Fibroblast of pulmonary artery (primary cell): Measurements from ENCODE around the gene MMEL1.

Source experiments
- DNase-seq: peaks from one replicate; pipeline ENCODE4 v3.0.0-alpha.2; 2010; ENCODE audit warnings: low read depth
- H3K4me3 ChIP-seq: replicated peaks from 2 replicates; pipeline ENCODE4 v1.5.1; 2011; ENCODE audit warnings: low read depth, mild to moderate bottlenecking, control low read depth, low read length, moderate library complexity
- TF ChIP-seq, protein P1 (sequence below): IDR thresholded peaks from 2 replicates; pipeline ENCODE4 v1.5.1; 2011; ENCODE audit warnings: mild to moderate bottlenecking, control low read depth, low read length, inconsistent platforms; ENCODE audit errors: missing control alignments

Gene MMEL1

DNA sequence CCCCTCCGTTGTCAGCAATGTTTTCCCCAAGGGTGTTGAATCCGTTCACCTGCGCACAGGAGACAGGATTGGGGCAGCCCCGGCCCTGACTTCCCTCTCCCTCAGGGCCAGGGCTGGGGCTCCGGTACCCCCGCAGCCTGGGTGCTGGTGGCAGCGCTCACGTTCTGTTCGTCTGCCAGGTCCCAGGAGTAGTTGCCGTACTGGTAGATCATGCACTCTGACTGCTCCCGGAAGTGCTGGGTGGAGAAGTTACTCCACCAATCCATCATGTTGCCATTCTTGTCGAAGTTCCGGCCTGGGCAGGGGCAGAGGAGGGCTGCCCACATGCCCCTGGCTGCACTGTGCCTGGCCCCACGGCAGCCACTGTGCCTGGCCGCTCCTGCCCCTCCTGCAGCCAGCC, 40.1 kb downstream of the MMEL1 start:
- H3K4me3 ChIP-seq, result no peak overlapping the region
- TF ChIP-seq, protein P1, sequence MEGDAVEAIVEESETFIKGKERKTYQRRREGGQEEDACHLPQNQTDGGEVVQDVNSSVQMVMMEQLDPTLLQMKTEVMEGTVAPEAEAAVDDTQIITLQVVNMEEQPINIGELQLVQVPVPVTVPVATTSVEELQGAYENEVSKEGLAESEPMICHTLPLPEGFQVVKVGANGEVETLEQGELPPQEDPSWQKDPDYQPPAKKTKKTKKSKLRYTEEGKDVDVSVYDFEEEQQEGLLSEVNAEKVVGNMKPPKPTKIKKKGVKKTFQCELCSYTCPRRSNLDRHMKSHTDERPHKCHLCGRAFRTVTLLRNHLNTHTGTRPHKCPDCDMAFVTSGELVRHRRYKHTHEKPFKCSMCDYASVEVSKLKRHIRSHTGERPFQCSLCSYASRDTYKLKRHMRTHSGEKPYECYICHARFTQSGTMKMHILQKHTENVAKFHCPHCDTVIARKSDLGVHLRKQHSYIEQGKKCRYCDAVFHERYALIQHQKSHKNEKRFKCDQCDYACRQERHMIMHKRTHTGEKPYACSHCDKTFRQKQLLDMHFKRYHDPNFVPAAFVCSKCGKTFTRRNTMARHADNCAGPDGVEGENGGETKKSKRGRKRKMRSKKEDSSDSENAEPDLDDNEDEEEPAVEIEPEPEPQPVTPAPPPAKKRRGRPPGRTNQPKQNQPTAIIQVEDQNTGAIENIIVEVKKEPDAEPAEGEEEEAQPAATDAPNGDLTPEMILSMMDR, result no peak
- DNase-seq, result no peak

DNA sequence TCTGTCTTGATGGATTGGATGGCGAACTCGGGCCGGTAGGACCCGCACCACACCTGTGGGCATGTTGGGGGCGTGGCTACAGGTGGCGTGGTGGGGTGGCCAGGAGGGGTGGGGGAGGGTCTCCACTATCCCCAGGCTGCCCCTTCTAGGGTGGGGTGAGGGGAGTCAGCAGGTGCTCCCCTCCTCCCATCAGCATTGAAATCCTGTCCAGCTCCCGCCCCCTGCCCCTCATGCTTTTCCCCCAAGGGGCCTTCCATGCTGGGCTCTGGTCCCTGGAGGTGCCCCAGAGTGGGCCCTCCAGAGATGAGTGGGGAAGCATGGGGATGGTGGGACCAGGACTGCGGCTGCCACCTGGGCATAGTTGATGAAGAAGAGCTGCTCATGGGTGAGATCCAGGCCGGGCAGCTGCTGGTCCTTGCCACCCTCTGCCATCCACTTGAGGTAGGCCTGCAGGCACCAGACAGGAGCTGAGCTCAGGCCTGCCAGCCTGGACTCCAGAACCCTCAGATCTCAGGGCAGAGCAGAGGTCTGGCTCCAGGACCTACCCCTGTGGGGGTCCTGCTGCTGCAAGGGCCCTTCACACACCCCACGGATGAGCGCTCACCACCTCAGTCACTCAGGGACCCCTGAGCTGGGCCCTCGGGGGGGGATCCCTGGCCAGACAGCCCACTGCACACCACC, 41.1 kb downstream of the MMEL1 start:
- TF ChIP-seq, protein P1, result no peak
- no peak overlapping the region for H3K4me3 ChIP-seq
- no peak for DNase-seq

DNA sequence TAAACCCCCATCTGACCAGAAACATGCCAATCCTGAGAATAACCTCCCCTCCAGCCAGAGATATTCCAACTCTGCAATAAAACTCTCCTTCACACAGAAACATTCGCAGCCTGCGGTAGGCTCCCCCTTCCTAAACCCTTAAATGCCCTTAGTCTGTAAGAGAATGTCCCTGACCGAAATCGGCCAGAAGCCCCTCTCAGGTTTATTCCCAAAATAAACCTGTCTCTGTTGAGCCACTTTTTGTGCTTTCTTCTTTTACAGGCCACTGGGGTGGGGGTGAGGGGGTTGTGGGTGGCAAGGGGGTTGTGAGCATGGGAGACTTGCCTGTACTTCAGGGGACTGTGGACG, 41.6 kb downstream of the MMEL1 start:
- TF ChIP-seq, protein P1, result no peak
- DNase-seq, result no peak

DNA sequence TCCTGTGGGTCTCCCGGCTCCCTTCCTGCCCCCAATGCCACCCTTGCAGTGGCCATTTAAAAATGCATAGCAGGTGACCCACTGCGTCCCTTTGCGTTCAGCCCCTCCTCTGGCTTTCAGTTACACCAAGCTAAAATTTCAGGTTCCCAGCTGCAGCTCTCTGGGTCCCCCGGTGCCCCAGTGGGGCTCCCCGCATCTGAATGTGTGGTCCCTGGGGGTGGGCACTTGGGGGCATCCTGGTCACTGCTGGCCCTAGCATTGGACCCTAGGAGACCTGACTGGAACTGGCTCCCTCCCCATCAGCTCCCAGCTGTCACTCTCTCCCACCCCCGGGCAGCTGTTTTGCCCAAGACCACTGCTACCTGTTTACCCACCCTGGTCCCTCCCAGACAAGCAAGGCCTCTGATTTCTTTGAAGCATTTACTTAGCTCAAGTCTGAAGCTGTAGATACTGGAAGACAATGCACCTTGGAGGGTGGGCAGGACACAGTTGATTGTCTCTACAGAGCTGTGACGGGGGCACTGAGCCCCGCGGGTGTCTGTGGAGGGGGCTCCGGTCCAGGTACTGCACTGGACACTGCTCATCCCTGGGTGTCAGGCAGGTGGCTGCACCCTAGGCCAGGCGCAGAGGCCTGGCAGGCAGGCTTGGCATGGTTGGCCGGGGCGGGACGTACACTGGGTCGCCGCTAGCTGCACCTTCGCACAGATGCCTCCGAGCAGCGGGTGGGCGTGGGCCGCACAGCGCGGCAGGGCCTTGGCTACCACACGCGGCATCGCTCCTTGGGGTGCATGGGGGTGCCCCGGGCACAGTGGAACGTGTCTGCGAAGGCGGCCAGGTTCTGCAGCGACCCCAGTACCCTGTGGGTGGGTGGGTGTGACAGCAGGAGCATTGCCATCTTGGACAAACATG, 42.3 kb downstream of the MMEL1 start:
- TF ChIP-seq, protein P1, result no peak
- no peak overlapping the region for H3K4me3 ChIP-seq
- DNase-seq, result no peak

More for the DNA sequence above, 41.6 kb downstream of the MMEL1 start:
- H3K4me3 ChIP-seq, result no peak overlapping the region

DNA sequence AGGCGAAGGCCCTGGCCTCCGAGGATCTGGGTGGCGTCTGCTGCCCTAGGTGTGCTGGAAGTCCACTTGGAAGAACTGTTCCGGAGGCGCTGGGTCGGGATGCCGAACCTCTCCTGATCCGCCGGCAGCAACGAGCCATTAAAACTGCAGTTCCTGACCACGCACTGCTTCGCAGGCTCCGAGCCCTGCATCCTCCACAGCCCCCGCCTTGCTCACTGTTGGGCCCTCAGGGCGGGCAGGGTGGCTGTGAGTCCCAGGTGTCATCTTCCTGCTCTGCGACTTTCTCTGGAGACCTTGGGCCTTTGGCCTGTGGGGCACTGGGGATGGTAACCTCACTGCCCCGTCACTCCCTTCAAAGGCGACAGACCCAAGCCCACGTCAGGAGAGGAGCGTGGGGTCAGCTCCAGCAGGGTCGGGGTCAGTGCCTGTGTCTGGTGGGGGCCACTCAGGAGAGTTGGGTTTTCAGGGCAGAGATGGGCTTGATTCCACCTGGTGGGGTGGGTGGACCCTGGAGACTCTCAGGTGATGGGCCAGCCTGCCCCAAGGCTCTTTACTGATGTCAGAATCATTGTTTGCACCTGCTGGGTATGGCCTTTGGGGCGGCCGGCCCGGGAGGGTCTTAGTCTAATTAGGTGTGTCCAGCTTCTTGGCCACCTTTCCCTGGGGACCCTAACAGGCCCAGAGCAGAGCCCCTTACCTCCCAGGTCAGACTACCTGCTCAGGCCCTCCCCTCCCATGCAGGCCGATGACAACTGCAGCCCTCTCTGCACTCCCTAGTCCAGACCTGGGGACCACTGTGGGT, 43.2 kb downstream of the MMEL1 start:
- DNase-seq, result no peak
- H3K4me3 ChIP-seq, result no peak overlapping the region
- TF ChIP-seq, protein P1, result no peak

DNA sequence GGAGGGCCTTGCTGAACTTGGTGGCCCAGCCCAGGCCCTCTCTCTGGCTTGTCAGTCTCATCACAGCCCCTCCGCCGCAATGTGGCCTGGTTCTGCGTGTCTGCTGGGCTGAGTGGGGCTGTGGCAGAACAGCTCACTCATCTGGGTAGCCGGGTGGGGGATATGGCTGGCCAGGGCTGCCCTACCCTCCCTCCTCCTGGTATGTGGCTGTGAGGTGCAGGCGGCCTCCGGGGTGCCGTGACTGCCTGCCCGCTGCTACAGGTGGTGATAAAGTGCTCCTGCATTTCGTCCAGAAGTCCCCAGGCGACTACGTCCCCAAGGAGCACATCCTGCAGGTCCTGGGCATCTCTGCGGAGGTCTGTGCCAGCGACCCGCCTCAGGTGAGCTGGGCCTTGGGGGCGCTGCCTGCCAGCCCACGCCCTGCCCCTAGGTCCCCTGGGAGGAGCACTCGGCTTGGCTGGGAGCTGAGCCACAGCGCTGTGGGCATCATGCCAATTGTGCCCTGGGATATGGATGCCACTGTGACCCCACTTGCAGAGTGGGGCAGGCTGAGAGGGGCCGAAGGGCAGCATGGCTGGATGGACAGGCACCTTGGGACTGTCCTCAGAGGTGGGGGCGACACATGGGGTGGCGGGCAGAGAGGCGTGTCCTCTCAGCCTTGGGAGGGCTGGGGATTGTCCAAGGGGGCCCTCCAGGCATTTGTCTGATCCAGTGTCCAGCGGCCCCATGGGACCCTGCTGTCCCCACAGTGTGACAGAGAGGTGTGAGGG, 44.0 kb downstream of the MMEL1 start:
- TF ChIP-seq, protein P1, result no peak
- no peak overlapping the region for H3K4me3 ChIP-seq
- no peak for DNase-seq
